ENCODE measurements around the gene SLC7A9.

The SLC7A9 gene

GRCh38 chr19:32816555-32817099, 52.9 kb downstream of the SLC7A9 start:
- no peak for TF ChIP-seq CTCF (IDR thresholded peaks at IDR 0.05; ENCODE audit: low read depth, low read length, missing control alignments)
- no peak overlapping the region for H3K4me3 ChIP-seq (ENCODE audit: low read depth, low read length)
- in situ Hi-C loops (cut with HindIII; ENCODE audit: low sequenced_read_pairs), result no loop called here
- DNase-seq (ENCODE audit: low read depth), result no peak

- TF ChIP-seq CTCF (IDR thresholded peaks at IDR 0.05; ENCODE audit: low read depth, low read length, missing control alignments), result no peak
- no peak overlapping the region for H3K4me3 ChIP-seq (ENCODE audit: low read depth, low read length)
- in situ Hi-C loops (cut with HindIII; ENCODE audit: low sequenced_read_pairs), result no loop called here
- DNase-seq (ENCODE audit: low read depth), result no peak
Observed at GRCh38 chr19:32814624-32815023, 54.9 kb downstream of the SLC7A9 start.

- TF ChIP-seq CTCF (IDR thresholded peaks at IDR 0.05; ENCODE audit: low read depth, low read length, missing control alignments), result no peak
- H3K4me3 ChIP-seq (ENCODE audit: low read depth, low read length), result no peak overlapping the region
- in situ Hi-C loops (cut with HindIII; ENCODE audit: low sequenced_read_pairs), result no loop called here
- DNase-seq (ENCODE audit: low read depth), result no peak
Observed at GRCh38 chr19:32813862-32814425, 55.6 kb downstream of the SLC7A9 start.

- no peak for DNase-seq (ENCODE audit: low read depth)
- H3K4me3 ChIP-seq (ENCODE audit: low read depth, low read length), result no peak overlapping the region
- in situ Hi-C loops (cut with HindIII; ENCODE audit: low sequenced_read_pairs), result no loop called here
- TF ChIP-seq CTCF (IDR thresholded peaks at IDR 0.05; ENCODE audit: low read depth, low read length, missing control alignments), result no peak
Observed at GRCh38 chr19:32812571-32812970, 57.0 kb downstream of the SLC7A9 start.

- H3K4me3 ChIP-seq (ENCODE audit: low read depth, low read length), result no peak overlapping the region
- in situ Hi-C loops (cut with HindIII; ENCODE audit: low sequenced_read_pairs), result no loop called here
- no peak for DNase-seq (ENCODE audit: low read depth)
- TF ChIP-seq CTCF (IDR thresholded peaks at IDR 0.05; ENCODE audit: low read depth, low read length, missing control alignments), result no peak
Observed at GRCh38 chr19:32812036-32812435, 57.5 kb downstream of the SLC7A9 start.

GRCh38 chr19:32811151-32811550, 58.4 kb downstream of the SLC7A9 start:
- no peak for TF ChIP-seq CTCF (IDR thresholded peaks at IDR 0.05; ENCODE audit: low read depth, low read length, missing control alignments)
- no peak for DNase-seq (ENCODE audit: low read depth)
- H3K4me3 ChIP-seq (ENCODE audit: low read depth, low read length), result no peak overlapping the region
- in situ Hi-C loops (cut with HindIII; ENCODE audit: low sequenced_read_pairs), result no loop called here
